ENCODE measurements around the gene HERC2.
"Not testable (repeated sequence)": the region's sequence is repeated elsewhere in the genome, so short reads cannot be mapped to it uniquely, and the experiment has no call there.

DNA sequence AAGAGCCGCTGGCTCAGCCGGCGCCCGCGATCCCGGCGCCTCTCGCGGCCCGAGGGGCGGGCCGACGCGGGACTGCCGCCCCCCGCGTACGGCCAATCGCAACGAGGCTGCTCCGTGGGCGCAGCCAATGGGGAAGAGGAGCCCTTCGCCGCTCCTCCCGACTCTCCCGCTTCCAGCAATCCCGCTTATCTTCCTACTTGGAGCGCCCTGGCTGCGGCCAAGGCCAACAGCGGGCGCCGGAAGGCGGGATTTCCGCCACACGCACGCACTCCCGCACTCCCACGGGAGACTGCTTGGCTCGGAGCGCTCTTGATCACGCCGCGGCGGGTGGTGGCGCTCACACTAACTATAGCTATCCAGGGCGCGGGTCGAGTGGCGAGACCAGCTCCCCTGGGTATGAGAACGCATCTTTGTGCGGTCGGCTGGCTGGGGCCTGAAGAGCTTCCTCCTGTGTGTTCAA, at the start of gene HERC2:
- TF ChIP-seq CTCF, POLR2A, EP300 (IDR thresholded peaks at IDR 0.05): not testable (repeated sequence)

Measured in tibial nerve (tissue), 4 donors.